Measurements from ENCODE around the gene RPL23.

GRCh38 chr17:38850374-38850773, 3.1 kb downstream of the RPL23 start:
- TF ChIP-seq CTCF (IDR thresholded peaks at IDR 0.05; ENCODE audit: insufficient read depth, low read depth, low read length) (no peak), EZH2 (IDR thresholded peaks at IDR 0.05; ENCODE audit: insufficient read depth, low read length) (no peak)
